Lower leg skin (tissue), 4 donors: ENCODE data around the gene SEC16A. TPM values are rescaled to one million over a fixed set of nuclear protein-coding genes. Genes with fewer than 3 reads are reported as not detected.

Experiments used
- DNase-seq, 2 donors: peaks; one replicate each; pipeline ENCODE4 v3.0.0-alpha.2; 2019; ENCODE audit warnings: low spot score in 2 of 2
- H3K4me3 ChIP-seq: fragments of 200-600 bp; sonication (generic); 2 replicates; pipeline ENCODE4 v1.5.1; 2017; ENCODE audit warnings: mild to moderate bottlenecking, low read depth; ENCODE audit not compliant: poor library complexity, severe bottlenecking
- POLR2A ChIP-seq, 2 donors: fragments of 450-650 bp; IDR thresholded peaks; one replicate each; pipeline ENCODE4 v1.6.1; 2016 to 2017; ENCODE audit warnings: antibody characterized with exemption in 2 of 2, mild to moderate bottlenecking in 1 of 2, moderate library complexity in 1 of 2
- WGBS, 2 donors: methylation state at CpG; one replicate each; pipeline ENCODE4 v1.1.5; 2018; 5-methylcytosine and 5-hydroxymethylcytosine counted together
- intact Hi-C: fragments of 100-400 bp; cut with DNase I; formaldehyde crosslinking; loops from one replicate; pipeline ENCODE4 v1.15.0; 2023; ENCODE audit warnings: low total_unique reads
- total RNA-seq, 4 donors: library from RNA; depleted of rRNA; stranded (reverse); fragments of >200 nt; gene quantifications; one replicate each; pipeline ENCODE4 v1.1.0, GENCODE V29; 2016
- TF ChIP-seq, protein P1 (sequence below), 3 donors: fragments of 450-650 bp; IDR thresholded peaks; one replicate each; pipeline ENCODE4 v1.5.1; 2016; ENCODE audit warnings: antibody characterized with exemption in 3 of 3, mild to moderate bottlenecking in 3 of 3, moderate library complexity in 2 of 3

The SEC16A gene
- total RNA-seq, 4 donors from 2014 or later: 58.4 to 77.8 (median 58.5) TPM

DNA sequence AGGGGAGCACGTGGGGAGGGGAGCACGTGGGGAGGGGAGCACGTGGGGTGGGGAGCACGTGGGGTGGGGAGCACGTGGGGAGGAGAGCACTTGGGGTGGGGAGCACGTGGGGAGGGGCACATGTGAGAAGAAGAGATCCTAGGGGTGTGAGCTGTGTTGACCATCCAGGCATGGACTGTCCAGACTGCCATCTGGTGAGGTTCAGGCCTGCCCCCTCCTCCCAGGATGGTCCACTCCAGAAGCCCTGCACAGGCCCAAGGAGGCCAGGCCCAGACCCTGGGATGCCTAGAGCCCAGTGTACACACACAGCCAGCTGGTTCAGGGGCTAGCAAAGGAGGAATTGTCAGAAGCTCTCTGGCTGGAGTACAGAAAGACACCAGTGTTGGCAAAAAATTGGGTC is 85.2 kb downstream of the SEC16A start:
- no peak overlapping the region for H3K4me3 ChIP-seq
- TF ChIP-seq, protein P1, sequence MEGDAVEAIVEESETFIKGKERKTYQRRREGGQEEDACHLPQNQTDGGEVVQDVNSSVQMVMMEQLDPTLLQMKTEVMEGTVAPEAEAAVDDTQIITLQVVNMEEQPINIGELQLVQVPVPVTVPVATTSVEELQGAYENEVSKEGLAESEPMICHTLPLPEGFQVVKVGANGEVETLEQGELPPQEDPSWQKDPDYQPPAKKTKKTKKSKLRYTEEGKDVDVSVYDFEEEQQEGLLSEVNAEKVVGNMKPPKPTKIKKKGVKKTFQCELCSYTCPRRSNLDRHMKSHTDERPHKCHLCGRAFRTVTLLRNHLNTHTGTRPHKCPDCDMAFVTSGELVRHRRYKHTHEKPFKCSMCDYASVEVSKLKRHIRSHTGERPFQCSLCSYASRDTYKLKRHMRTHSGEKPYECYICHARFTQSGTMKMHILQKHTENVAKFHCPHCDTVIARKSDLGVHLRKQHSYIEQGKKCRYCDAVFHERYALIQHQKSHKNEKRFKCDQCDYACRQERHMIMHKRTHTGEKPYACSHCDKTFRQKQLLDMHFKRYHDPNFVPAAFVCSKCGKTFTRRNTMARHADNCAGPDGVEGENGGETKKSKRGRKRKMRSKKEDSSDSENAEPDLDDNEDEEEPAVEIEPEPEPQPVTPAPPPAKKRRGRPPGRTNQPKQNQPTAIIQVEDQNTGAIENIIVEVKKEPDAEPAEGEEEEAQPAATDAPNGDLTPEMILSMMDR (IDR thresholded peaks at IDR 0.05): no peak
- TF ChIP-seq POLR2A (IDR thresholded peaks at IDR 0.05): no peak
- WGBS, 2 donors: 51 to 85% methylated on average over 6 of the region's 6 CpGs
- intact Hi-C loops: no loop called here
- no peak for DNase-seq

DNA sequence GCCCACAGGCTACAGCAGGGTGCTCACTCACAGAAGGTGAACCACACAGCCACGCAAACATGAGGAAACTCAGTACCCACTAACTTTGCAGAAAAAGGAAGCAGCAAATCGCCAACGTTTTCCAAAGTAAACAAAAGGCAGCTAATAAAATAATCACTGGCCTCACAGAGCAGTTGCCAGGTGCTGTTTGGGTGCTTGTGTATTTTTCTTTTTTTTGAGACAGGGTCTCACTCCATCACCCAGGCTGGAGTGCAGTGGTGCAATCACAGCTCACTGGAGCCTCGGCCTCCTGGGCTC is 86.7 kb downstream of the SEC16A start:
- WGBS, 2 donors: 77 to 83% methylated on average over 4 of the region's 4 CpGs

GRCh38 chr9:136395345-136396218 is 87.3 kb downstream of the SEC16A start:
- intact Hi-C loops: no loop called here
- H3K4me3 ChIP-seq: no peak overlapping the region
- no peak for DNase-seq
- TF ChIP-seq POLR2A (IDR thresholded peaks at IDR 0.05): no peak
- TF ChIP-seq, protein P1 (IDR thresholded peaks at IDR 0.05): no peak
- 85 to 93% methylated on average over 23 to 25 of the region's 26 CpGs for WGBS, 2 donors

More for the DNA sequence above, 86.7 kb downstream of the SEC16A start:
- H3K4me3 ChIP-seq: no peak overlapping the region
- intact Hi-C loops: no loop called here
- TF ChIP-seq, protein P1 (IDR thresholded peaks at IDR 0.05): no peak
- TF ChIP-seq POLR2A (IDR thresholded peaks at IDR 0.05): no peak
- no peak for DNase-seq

DNA sequence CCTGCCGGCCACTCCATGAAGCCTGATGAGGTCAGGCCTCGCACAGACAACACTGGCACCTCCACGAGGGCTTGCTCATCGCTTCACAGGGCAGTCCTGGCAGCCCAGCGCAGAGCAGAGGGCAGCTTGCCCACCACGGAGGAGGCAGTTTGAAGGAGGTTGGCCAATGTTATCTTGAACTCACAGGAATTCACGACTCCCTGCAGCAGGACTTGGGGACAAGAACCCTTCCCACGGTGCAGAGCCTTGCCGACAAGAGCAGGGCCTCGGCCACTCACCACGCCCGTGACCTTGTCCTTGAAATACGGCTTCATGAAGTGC is 87.9 kb downstream of the SEC16A start:
- no peak overlapping the region for H3K4me3 ChIP-seq
- no peak for TF ChIP-seq POLR2A (IDR thresholded peaks at IDR 0.05)
- TF ChIP-seq, protein P1 (IDR thresholded peaks at IDR 0.05): no peak
- 92 to 97% methylated on average over 11 to 13 of the region's 13 CpGs for WGBS, 2 donors
- DNase-seq: no peak
- intact Hi-C loops: no loop called here

- 90 to 91% methylated on average over 20 to 21 of the region's 21 CpGs for WGBS, 2 donors
- H3K4me3 ChIP-seq: no peak overlapping the region
- TF ChIP-seq POLR2A (IDR thresholded peaks at IDR 0.05): no peak
- TF ChIP-seq, protein P1 (IDR thresholded peaks at IDR 0.05): no peak
- no peak for DNase-seq
- intact Hi-C loops: no loop called here
Observed at GRCh38 chr9:136394312-136395019, 88.4 kb downstream of the SEC16A start.
